HEK293T (cell line): Measurements from ENCODE around the gene VAV3.

Experiments used
- BHLHE40 ChIP-seq: fragments of 450-650 bp; IDR thresholded peaks from 2 replicates; pipeline ENCODE4 v1.6.1; 2016; ENCODE audit warnings: mild to moderate bottlenecking, moderate library complexity, borderline replicate concordance
- SP1 ChIP-seq: fragments of 450-650 bp; IDR thresholded peaks from 2 replicates; pipeline ENCODE4 v1.6.1; 2017
- ZNF384 ChIP-seq: fragments of 450-650 bp; IDR thresholded peaks from 2 replicates; pipeline ENCODE4 v1.6.1; 2016

DNA sequence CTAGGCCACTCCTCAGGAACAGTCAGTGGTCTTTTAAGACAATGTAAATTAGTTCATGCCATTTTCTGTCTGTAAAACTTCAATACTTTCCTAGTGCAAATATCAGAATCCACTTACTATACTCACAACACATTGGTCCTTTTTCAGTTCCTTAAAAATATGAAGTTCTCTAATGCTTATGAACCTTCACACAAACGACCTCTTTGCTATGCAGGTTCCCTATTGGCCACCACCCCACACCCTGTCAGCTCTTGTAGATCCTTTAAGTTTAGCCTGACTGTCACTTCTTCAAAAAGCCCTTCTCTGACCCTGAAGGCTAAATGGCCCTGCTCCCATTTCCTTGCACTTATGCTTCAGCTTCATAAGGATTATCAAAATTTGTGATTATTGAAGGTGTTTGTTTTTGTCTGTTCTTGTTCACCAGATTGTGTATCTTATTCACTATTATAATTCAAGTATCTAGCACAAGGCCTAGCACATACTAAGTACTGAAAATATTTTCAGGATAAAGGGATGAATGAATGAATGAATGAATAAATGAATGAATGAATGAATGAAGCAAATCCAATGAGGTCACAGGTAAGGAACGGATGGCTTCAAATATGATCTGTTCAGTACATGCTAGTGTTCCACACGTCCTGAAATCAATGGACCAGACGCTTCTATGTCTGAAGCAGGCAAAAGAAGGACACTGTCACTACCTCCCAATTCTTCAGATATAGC lies 373.9 kb downstream of the VAV3 start:
- TF ChIP-seq SP1 (no peak), ZNF384 (no peak), BHLHE40 (no peak)
